ENCODE results near the gene SCARF2. TPM values are rescaled to one million over a fixed set of nuclear protein-coding genes. Genes with fewer than 3 reads are reported as not detected.

SCARF2 gene
- total RNA-seq, 1 experiment from 2014 or later = 7.7 TPM

Other genes with a start within 250 kb of the SCARF2 start
- gene RTN4R, start 169.5 kb downstream of the SCARF2 start, total RNA-seq (2014; rRNA removed; shearing (Covaris generic)) = 3.2 TPM in 2 replicates
- gene DGCR6L, start 117.8 kb downstream of the SCARF2 start, total RNA-seq (2014; rRNA removed; shearing (Covaris generic)) = 36.8 and 43.3 TPM in 2 replicates
- gene ZNF74, start 43.7 kb downstream of the SCARF2 start, total RNA-seq (2014; rRNA removed; shearing (Covaris generic)) = 6.1 and 19.5 TPM in 2 replicates
- gene KLHL22, start 58.0 kb upstream of the SCARF2 start, total RNA-seq (2014; rRNA removed; shearing (Covaris generic)) = 8.6 and 13.7 TPM in 2 replicates
- 5.7 and 9.1 TPM in 2 replicates for gene MED15, start 69.8 kb upstream of the SCARF2 start, total RNA-seq (2014; rRNA removed; shearing (Covaris generic))